Loucy (cell line): ENCODE data around the gene TCN1.

Experiments used
- H2AFZ ChIP-seq: fragments of 200-600 bp; sonication (generic); 2 replicates; pipeline ENCODE4 v1.6.0; 2016; ENCODE audit warnings: antibody characterized with exemption, mild to moderate bottlenecking, low read length, moderate library complexity
- H3F3A ChIP-seq: fragments of 200-600 bp; 2 replicates; pipeline ENCODE4 v1.6.0; 2016; ENCODE audit warnings: antibody characterized with exemption, low read depth, mild to moderate bottlenecking
- H3K27me3 ChIP-seq: fragments of 200-600 bp; sonication (generic); 2 replicates; pipeline ENCODE4 v1.6.1; 2014; ENCODE audit warnings: low read length, mild to moderate bottlenecking; ENCODE audit not compliant: insufficient read depth, poor library complexity, severe bottlenecking
- H3K36me3 ChIP-seq: fragments of 200-600 bp; sonication (generic); 2 replicates; pipeline ENCODE4 v1.6.1; 2016; ENCODE audit warnings: low read length; ENCODE audit not compliant: insufficient read depth
- H3K4me1 ChIP-seq: fragments of 200-600 bp; sonication (generic); 2 replicates; pipeline ENCODE4 v1.5.1; 2014; ENCODE audit warnings: low read length, mild to moderate bottlenecking; ENCODE audit not compliant: insufficient read depth, poor library complexity, severe bottlenecking
- H3K4me2 ChIP-seq: fragments of 200-600 bp; sonication (generic); 2 replicates; pipeline ENCODE4 v1.6.0; 2014; ENCODE audit warnings: antibody characterized with exemption, low read length, low read depth, mild to moderate bottlenecking; ENCODE audit not compliant: poor library complexity, severe bottlenecking
- H3K4me3 ChIP-seq: fragments of 200-600 bp; sonication (generic); 2 replicates; pipeline ENCODE4 v1.5.1; 2014; ENCODE audit warnings: low read length, mild to moderate bottlenecking, mixed read lengths; ENCODE audit not compliant: poor library complexity, severe bottlenecking
- H3K79me2 ChIP-seq: fragments of 200-600 bp; sonication (generic); 2 replicates; pipeline ENCODE4 v1.6.1; 2014; ENCODE audit warnings: low read length; ENCODE audit not compliant: insufficient read depth
- H3K9ac ChIP-seq: fragments of 200-600 bp; sonication (generic); 2 replicates; pipeline ENCODE4 v1.6.0; 2014; ENCODE audit warnings: mild to moderate bottlenecking, low read depth, low read length, moderate library complexity; ENCODE audit not compliant: poor library complexity, severe bottlenecking
- H3K9me2 ChIP-seq: fragments of 200-600 bp; sonication (generic); replicated peaks from 2 replicates; pipeline ENCODE4 v1.6.1; 2016; ENCODE audit warnings: low read depth, low read length, mixed read lengths
- H3K9me3 ChIP-seq: fragments of 200-600 bp; sonication (generic); 2 replicates; pipeline ENCODE4 v1.6.1; 2014; ENCODE audit warnings: mild to moderate bottlenecking, antibody characterized with exemption, low read length, low read depth; ENCODE audit not compliant: insufficient read depth
- H4K20me1 ChIP-seq: fragments of 200-600 bp; sonication (generic); 2 replicates; pipeline ENCODE4 v1.6.0; 2014; ENCODE audit warnings: antibody characterized with exemption, low read length, mild to moderate bottlenecking; ENCODE audit not compliant: insufficient read depth, poor library complexity, severe bottlenecking
- EZH2phosphoT487 ChIP-seq: fragments of 200-600 bp; IDR thresholded peaks from 2 replicates; pipeline ENCODE4 v1.6.1; 2018; ENCODE audit warnings: antibody characterized with exemption, mild to moderate bottlenecking, moderate library complexity, borderline replicate concordance
- TF ChIP-seq, protein P1 (sequence below): fragments of 200-600 bp; sonication (generic); conservative IDR thresholded peaks from 2 replicates; pipeline ENCODE4 v1.5.1; 2014; ENCODE audit warnings: mild to moderate bottlenecking, antibody characterized with exemption, low read length

The TCN1 gene

DNA sequence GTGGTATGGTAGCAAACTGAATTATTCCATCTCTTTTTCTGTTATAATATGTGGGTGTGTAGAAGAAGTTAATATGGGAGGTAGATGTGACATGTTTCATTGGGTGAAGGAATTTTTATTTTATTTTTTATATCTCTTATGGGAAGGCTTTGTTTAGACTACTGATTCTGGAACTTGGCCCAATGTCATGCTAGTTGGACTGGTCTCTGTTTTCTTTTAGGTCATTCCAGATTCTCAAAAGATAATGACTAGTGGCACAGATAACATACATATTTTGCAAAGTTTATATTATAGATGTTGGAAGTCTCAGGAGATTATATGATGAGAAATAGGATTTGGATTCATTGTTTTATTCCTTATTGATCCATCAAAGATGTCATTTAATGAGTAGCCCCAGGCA, 11.0 kb upstream of the TCN1 start:
- Histone ChIP-seq H2AFZ (no peak overlapping the region), H3K9me2 (no peaks in the 10 kb centered on the region), H3K9me3 (no peaks in the 10 kb centered on the region), H3K79me2 (no peaks in the 10 kb centered on the region), H3K9ac (no peak overlapping the region), H3K27me3 (no peaks in the 10 kb centered on the region), H4K20me1 (no peaks in the 10 kb centered on the region), H3K4me2 (no peak overlapping the region), H3K4me1 (no peaks in the 10 kb centered on the region), H3F3A (no peaks in the 10 kb centered on the region), H3K36me3 (no peaks in the 10 kb centered on the region), H3K4me3 (no peak overlapping the region)
- TF ChIP-seq EZH2phosphoT487: no peak
- TF ChIP-seq, protein P1, sequence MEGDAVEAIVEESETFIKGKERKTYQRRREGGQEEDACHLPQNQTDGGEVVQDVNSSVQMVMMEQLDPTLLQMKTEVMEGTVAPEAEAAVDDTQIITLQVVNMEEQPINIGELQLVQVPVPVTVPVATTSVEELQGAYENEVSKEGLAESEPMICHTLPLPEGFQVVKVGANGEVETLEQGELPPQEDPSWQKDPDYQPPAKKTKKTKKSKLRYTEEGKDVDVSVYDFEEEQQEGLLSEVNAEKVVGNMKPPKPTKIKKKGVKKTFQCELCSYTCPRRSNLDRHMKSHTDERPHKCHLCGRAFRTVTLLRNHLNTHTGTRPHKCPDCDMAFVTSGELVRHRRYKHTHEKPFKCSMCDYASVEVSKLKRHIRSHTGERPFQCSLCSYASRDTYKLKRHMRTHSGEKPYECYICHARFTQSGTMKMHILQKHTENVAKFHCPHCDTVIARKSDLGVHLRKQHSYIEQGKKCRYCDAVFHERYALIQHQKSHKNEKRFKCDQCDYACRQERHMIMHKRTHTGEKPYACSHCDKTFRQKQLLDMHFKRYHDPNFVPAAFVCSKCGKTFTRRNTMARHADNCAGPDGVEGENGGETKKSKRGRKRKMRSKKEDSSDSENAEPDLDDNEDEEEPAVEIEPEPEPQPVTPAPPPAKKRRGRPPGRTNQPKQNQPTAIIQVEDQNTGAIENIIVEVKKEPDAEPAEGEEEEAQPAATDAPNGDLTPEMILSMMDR: no peak

DNA sequence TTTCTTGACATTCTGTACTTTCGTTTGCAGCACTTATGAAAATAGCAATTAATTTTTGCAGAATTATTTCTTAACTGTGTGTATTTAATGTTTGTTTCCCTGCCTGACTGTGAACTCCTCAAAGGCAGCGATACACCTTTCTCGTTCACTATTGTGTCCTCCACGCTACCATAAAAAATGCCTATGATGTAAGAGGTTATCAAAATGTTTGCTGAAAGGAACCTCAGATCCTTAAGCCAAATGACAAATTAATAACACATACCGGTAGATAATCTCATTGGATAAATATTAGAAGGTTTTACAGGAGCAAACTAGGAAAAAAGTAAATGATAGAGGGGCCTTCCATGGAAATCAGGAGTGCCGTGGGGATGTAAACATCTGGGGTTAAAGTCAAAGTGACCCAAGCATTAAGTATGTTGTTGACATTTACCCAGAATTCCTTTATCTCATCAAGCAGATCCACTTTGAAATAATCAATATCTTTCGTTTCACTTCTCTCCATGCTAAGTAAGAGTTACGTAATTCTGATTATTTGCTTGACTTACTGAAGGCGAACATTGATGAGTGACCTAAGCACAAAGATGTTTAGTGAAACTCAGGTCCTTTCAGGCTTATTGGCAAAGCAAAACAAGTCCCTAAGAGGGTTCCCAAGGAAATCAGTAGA, 9.7 kb upstream of the TCN1 start:
- TF ChIP-seq, protein P1: no peak
- TF ChIP-seq EZH2phosphoT487: no peak
- Histone ChIP-seq H3K4me2 (no peak overlapping the region), H2AFZ (no peak overlapping the region), H3F3A (no peaks in the 10 kb centered on the region), H3K79me2 (no peaks in the 10 kb centered on the region), H4K20me1 (no peaks in the 10 kb centered on the region), H3K4me1 (no peaks in the 10 kb centered on the region), H3K9ac (no peak overlapping the region), H3K9me3 (no peaks in the 10 kb centered on the region), H3K27me3 (no peaks in the 10 kb centered on the region), H3K36me3 (no peaks in the 10 kb centered on the region), H3K4me3 (no peak overlapping the region), H3K9me2 (no peaks in the 10 kb centered on the region)

DNA sequence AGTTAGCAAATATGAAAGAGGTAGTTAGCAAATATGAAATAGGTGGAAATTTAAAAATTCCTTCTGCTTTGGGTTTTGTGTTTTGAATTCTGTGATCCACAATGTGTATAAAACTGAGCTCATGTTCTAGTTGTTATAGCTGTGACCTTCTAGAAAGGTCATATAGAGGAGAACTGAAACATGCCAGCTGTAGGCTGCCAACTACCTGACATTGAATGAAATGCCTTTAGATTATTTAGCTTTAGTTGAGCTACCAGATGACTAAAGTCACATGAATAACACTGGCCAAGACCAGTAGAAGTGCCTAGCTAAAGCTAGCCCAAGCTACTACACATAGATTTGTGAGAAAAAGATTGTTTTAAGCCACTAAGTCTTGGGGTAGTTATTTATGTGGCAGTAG, 5.8 kb upstream of the TCN1 start:
- Histone ChIP-seq H3K36me3 (no peaks in the 10 kb centered on the region), H3F3A (no peaks in the 10 kb centered on the region)

More for the DNA sequence above, 5.8 kb upstream of the TCN1 start:
- Histone ChIP-seq H4K20me1 (no peaks in the 10 kb centered on the region), H3K9ac (no peak overlapping the region), H3K27me3 (no peaks in the 10 kb centered on the region), H3K4me3 (no peak overlapping the region), H2AFZ (no peak overlapping the region), H3K9me3 (no peaks in the 10 kb centered on the region), H3K79me2 (no peaks in the 10 kb centered on the region), H3K9me2 (no peaks in the 10 kb centered on the region), H3K4me1 (no peaks in the 10 kb centered on the region), H3K4me2 (no peak overlapping the region)
- TF ChIP-seq EZH2phosphoT487: no peak
- TF ChIP-seq, protein P1: no peak
